Urothelium cell line (cell line): ENCODE results near the gene SCN4A.
A peak's percentile ranks its signal among the peaks of the same experiment; 100 is the strongest.
"Not testable (repeated sequence)": the region's sequence is repeated elsewhere in the genome, so short reads cannot be mapped to it uniquely, and the experiment has no call there.

ENCODE experiments used
- DNase-seq: peaks from one replicate; pipeline ENCODE4 v3.0.0; 2011; ENCODE audit warnings: low spot score, mixed read lengths
- FAIRE-seq: peaks from 2 replicates; lab custom pipeline; 2011; peaks lifted over from hg19 to GRCh38; lab: Jason Lieb, UNC

SCN4A gene

GRCh38 chr17:63939401-63939800, 33.3 kb downstream of the SCN4A start:
- no peak for DNase-seq
- FAIRE-seq, result peak; percentile 83

GRCh38 chr17:63937920-63938319, 34.8 kb downstream of the SCN4A start:
- DNase-seq, result no peak
- no peak for FAIRE-seq

- FAIRE-seq, result no peak
- no peak for DNase-seq
Observed at GRCh38 chr17:63937319-63937718, 35.4 kb downstream of the SCN4A start.

- FAIRE-seq, result no peak
- DNase-seq, result no peak
Observed at GRCh38 chr17:63934183-63935112, 38.3 kb downstream of the SCN4A start.

GRCh38 chr17:63933598-63933997, 39.1 kb downstream of the SCN4A start:
- DNase-seq (no peak), FAIRE-seq (no peak)

GRCh38 chr17:63932721-63933120, 40.0 kb downstream of the SCN4A start:
- no peak for DNase-seq
- no peak for FAIRE-seq

- DNase-seq, result no peak
- FAIRE-seq, result no peak
Observed at GRCh38 chr17:63931981-63932561, 40.6 kb downstream of the SCN4A start, which contains the start of gene CD79B. CD79B (minus strand) TSS chr17:63932331; CDS start chr17:63932261, 70 bp downstream.

- FAIRE-seq (no peak), DNase-seq (no peak)
Observed at GRCh38 chr17:63930951-63931575, 41.7 kb downstream of the SCN4A start.

GRCh38 chr17:63929860-63930766, 42.6 kb downstream of the SCN4A start:
- DNase-seq, result no peak
- FAIRE-seq, result peak; percentile 56

- no peak for FAIRE-seq
- DNase-seq, result no peak
Observed at GRCh38 chr17:63928966-63929695, 43.6 kb downstream of the SCN4A start.

GRCh38 chr17:63928172-63928666, 44.5 kb downstream of the SCN4A start:
- no peak for DNase-seq
- no peak for FAIRE-seq

GRCh38 chr17:63927464-63928171, 45.1 kb downstream of the SCN4A start:
- FAIRE-seq (no peak), DNase-seq (no peak)

- no peak for DNase-seq
- FAIRE-seq, result no peak
Observed at GRCh38 chr17:63926164-63926563, 46.6 kb downstream of the SCN4A start.

GRCh38 chr17:63925615-63926014, 47.1 kb downstream of the SCN4A start:
- FAIRE-seq (no peak), DNase-seq (no peak)

- FAIRE-seq, result peak; percentile 32
- not testable (repeated sequence) for DNase-seq
Observed at GRCh38 chr17:63922402-63922801, 50.3 kb downstream of the SCN4A start.

GRCh38 chr17:63920779-63921178, 51.9 kb downstream of the SCN4A start:
- FAIRE-seq, DNase-seq: not testable (repeated sequence)

- DNase-seq, FAIRE-seq: not testable (repeated sequence)
Observed at GRCh38 chr17:63920050-63920449, 52.7 kb downstream of the SCN4A start.

- FAIRE-seq, result no peak
- DNase-seq, result peak; percentile 84
Observed at GRCh38 chr17:63919311-63919723, 53.4 kb downstream of the SCN4A start.

- FAIRE-seq, DNase-seq: not testable (repeated sequence)
Observed at GRCh38 chr17:63918789-63919305, 53.9 kb downstream of the SCN4A start, which contains the start of gene GH1. GH1 (minus strand) TSS chr17:63918839; CDS start chr17:63918776, 63 bp downstream.
